Myocyte (in vitro differentiated cells): Measurements from ENCODE around the gene HOXB4. TPM values are rescaled to one million over a fixed set of nuclear protein-coding genes. Genes with fewer than 3 reads are reported as not detected.

Source experiments
- DNase-seq: peaks from one replicate; pipeline ENCODE4 v3.0.0-alpha.2; 2012; ENCODE audit warnings: low read depth
- polyA plus RNA-seq: library from polyadenylated mRNA; unstranded; fragments of >200 nt; gene quantifications from one replicate; pipeline ENCODE4 v1.2.1, GENCODE V29; 2012; ENCODE audit warnings: missing spikeins
- total RNA-seq: library from RNA; depleted of rRNA; stranded (reverse); fragments of >200 nt; gene quantifications from 2 replicates; pipeline ENCODE4 v1.2.3, GENCODE V29; 2014

Gene HOXB4
- total RNA-seq = 4.1 and 4.8 TPM in 2 replicates
- polyA plus RNA-seq = 4.0 TPM

- peak; percentile 77 for DNase-seq
Observed at GRCh38 chr17:48577946-48578615, at the start of gene HOXB4. HOXB4 (minus strand) TSS chr17:48578350; CDS start chr17:48578319, 31 bp downstream.

- DNase-seq = no peak
Observed at GRCh38 chr17:48627118-48627597, 49.0 kb upstream of the HOXB4 start.

GRCh38 chr17:48626245-48627117, 48.3 kb upstream of the HOXB4 start, which contains the start of gene HOXB9:
HOXB9 (minus strand) TSS chr17:48626358; CDS start chr17:48626269, 89 bp downstream.
- peak; percentile 67 for DNase-seq

GRCh38 chr17:48625495-48626244, 47.5 kb upstream of the HOXB4 start:
- DNase-seq = peak; percentile 50

GRCh38 chr17:48624544-48625494, 46.7 kb upstream of the HOXB4 start:
- DNase-seq = peak; percentile 43

GRCh38 chr17:48624118-48624517, 46.0 kb upstream of the HOXB4 start:
- no peak for DNase-seq

GRCh38 chr17:48623583-48623982, 45.4 kb upstream of the HOXB4 start:
- no peak for DNase-seq

- no peak for DNase-seq
Observed at GRCh38 chr17:48622857-48623256, 44.7 kb upstream of the HOXB4 start.

GRCh38 chr17:48621410-48622392, 43.6 kb upstream of the HOXB4 start:
- DNase-seq = no peak

- no peak for DNase-seq
Observed at GRCh38 chr17:48620461-48621139, 42.5 kb upstream of the HOXB4 start.

- no peak for DNase-seq
Observed at GRCh38 chr17:48619826-48620449, 41.8 kb upstream of the HOXB4 start.

- peak; percentile 88 for DNase-seq
Observed at GRCh38 chr17:48618256-48618896, 40.2 kb upstream of the HOXB4 start.

- DNase-seq = no peak
Observed at GRCh38 chr17:48617471-48618255, 39.5 kb upstream of the HOXB4 start.

- DNase-seq = no peak
Observed at GRCh38 chr17:48616717-48617470, 38.7 kb upstream of the HOXB4 start.

- DNase-seq = no peak
Observed at GRCh38 chr17:48615963-48616716, 38.0 kb upstream of the HOXB4 start.
